Stimulated activated CD8-positive, alpha-beta memory T cell treated with anti-CD3 and anti-CD28 coated beads, Interleukin-15, amount 100 ng/mL, for 48 hours (primary cell): ENCODE results near the gene VSTM2L.
A peak's percentile ranks its signal among the peaks of the same experiment; 100 is the strongest.

Source experiments
- DNase-seq, 2 donors: peaks; one replicate each; pipeline ENCODE4 v3.0.0-alpha.2; 2020; ENCODE audit warnings: low read depth in 2 of 2

VSTM2L gene

GRCh38 chr20:37987602-37988290 lies 84.8 kb downstream of the VSTM2L start:
- DNase-seq: no peak

- DNase-seq: no peak
Measured at GRCh38 chr20:37988306-37988954, 85.5 kb downstream of the VSTM2L start.

- no peak for DNase-seq
Measured at GRCh38 chr20:37989601-37990295, 86.8 kb downstream of the VSTM2L start.

- DNase-seq: peak; percentile 63 to 78
Measured at GRCh38 chr20:37990571-37991151, 87.7 kb downstream of the VSTM2L start.

GRCh38 chr20:37991157-37991866 lies 88.4 kb downstream of the VSTM2L start:
- DNase-seq: no peak

DNA sequence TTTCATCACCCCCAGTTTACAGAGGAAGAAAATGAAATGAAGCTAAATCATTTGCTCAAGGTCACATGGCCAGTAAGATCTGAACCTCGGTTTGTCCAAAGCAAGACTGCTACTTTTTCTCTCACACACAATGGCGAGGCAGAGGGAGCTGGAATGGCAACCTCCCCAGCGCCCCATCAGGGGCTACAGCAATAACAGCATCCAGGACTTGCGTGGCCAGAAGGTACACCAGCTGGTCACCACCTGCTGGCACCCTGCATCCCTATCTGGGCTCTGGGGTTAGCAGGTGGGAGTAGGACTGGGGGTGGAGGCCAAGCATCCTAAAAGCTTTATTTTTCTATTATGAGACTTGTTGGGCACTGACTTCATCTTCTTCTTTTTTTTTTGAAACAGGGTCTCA lies 89.0 kb downstream of the VSTM2L start:
- DNase-seq: no peak

DNA sequence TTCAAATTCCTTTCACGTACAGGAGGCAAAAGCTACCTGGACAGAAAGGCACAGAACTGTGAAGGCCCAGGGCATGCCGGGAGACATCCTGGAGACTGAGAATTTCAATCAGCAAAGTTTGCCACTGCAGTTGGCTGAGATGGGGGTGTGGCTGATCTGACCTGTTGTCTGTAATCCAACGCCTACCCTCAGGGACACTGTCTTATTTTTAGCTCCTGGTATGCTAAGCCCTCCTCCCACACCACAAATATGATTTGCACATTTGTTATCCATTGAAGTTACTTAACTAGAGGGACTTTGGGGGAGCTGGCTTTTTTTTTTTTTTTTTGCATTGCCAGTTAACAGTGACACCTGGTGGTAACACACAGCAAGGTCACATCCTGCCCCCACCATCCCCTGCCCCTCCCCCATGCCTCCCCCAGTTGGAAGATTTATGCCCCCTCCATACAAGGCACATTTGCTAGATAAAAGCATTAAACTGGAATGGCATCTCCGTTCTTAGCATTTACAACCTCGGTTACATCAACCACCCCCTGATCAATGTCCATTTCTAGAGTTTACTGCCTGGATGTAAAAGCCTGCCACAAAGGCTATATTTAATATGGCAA lies 90.0 kb downstream of the VSTM2L start:
- DNase-seq: no peak

DNA sequence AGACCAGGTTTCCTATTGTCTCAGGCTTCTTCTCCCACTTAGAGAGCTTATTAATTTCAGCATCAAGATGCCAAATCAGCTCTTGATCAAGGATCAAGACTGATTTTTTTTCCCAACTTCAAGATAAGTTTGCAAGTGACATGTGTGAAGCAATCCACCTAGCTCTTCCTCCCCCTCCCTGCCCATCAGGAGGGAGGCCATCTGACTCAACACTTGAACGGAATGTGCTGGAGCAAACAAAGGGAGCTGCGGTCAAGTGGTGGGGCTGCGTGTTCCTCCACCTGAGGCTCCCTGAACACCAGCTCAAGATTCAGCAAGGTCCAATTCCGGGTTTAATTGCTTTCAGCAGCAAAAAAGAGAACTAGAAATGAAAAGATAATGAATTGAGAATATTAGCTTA lies 91.6 kb downstream of the VSTM2L start:
- no peak for DNase-seq
